Uterus (tissue), 4 donors: ENCODE measurements around the gene CLEC4F. TPM values are rescaled to one million over a fixed set of nuclear protein-coding genes. Genes with fewer than 3 reads are reported as not detected.

Source experiments
- DNase-seq, 2 donors: peaks; one replicate each; pipeline ENCODE4 v3.0.0-alpha.2; 2019 to 2020
- H3K27ac ChIP-seq, 2 donors: fragments of 200-600 bp; sonication (generic); 1 replicate in 1 of 2; 2 replicates in 1 of 2; pipeline ENCODE4 v1.5.1; 2016 to 2018
- H3K27me3 ChIP-seq, 2 donors: fragments of 200-600 bp; sonication (generic); one replicate each; pipeline ENCODE4 v1.5.1; 2018 to 2019; ENCODE audit warnings: control low read depth in 1 of 2
- H3K36me3 ChIP-seq, 2 donors: fragments of 200-600 bp; sonication (generic); one replicate each; pipeline ENCODE4 v1.5.1; 2019; ENCODE audit warnings: control low read depth in 1 of 2
- H3K4me1 ChIP-seq, 2 donors: fragments of 200-600 bp; sonication (generic); one replicate each; pipeline ENCODE4 v1.5.1; 2018 to 2019; ENCODE audit warnings: control low read depth in 1 of 2
- H3K4me3 ChIP-seq, 2 donors: fragments of 200-600 bp; sonication (generic); 1 replicate in 1 of 2; 2 replicates in 1 of 2; pipeline ENCODE4 v1.5.1; 2018 to 2019; ENCODE audit warnings: mild to moderate bottlenecking in 1 of 2
- H3K9me3 ChIP-seq, 2 donors: fragments of 200-600 bp; sonication (generic); one replicate each; pipeline ENCODE4 v1.5.1; 2019; ENCODE audit warnings: control low read depth in 1 of 2
- POLR2A ChIP-seq, 2 donors: fragments of 450-650 bp; IDR thresholded peaks; one replicate each; pipeline ENCODE4 v1.6.1; 2016; ENCODE audit warnings: antibody characterized with exemption in 2 of 2, mild to moderate bottlenecking in 1 of 2, moderate library complexity in 1 of 2
- intact Hi-C: fragments of 100-400 bp; cut with DNase I; formaldehyde crosslinking; loops from one replicate; pipeline ENCODE4 v1.15.1; 2023; ENCODE audit warnings: low total_unique reads
- total RNA-seq, 4 donors: library from RNA; depleted of rRNA in 3 of 4; stranded (reverse); fragments of >200 nt in 3 of 4; gene quantifications; one replicate each; pipeline versions ENCODE4 v1.1.0 to v1.2.4, GENCODE V29; 2014 to 2023
- TF ChIP-seq, protein P1 (sequence below), 4 experiments: fragments of 200-600 bp in 2 of 4; fragments of 450-650 bp in 2 of 4; sonication (generic) in 2 of 4; IDR thresholded peaks; one replicate each; pipeline ENCODE4 v1.5.1; 2016 to 2019; ENCODE audit warnings: antibody characterized with exemption in 4 of 4, mild to moderate bottlenecking in 2 of 4, moderate library complexity in 1 of 4
- donor health status: DM: yes; HTN: yes; CAD: no.

The CLEC4F gene
- total RNA-seq, 4 donors from 2014 or later, result 2.4 to 5.0 (median 2.6) TPM; not detected in 1

DNA sequence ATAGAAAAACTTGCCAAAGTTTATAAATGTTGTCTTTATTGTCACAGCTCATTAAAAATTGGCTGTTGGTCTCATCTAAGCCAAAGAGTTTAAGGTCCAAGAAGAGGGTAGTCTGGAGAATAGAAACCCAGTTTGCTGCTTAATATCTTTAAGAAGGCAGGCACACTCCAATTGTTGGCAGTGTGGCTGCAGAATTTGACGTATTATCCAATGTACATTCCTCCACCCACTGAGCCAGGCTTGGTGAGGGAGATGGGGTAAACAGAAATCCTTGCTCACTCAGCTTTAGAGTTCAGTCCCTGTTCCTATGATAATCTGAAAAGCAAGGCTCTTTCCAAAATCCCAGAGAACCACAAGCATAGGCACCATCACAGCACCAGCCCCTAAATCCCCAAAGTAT lies 41.7 kb downstream of the CLEC4F start:
- DNase-seq, result no peak
- H3K4me1 ChIP-seq, result no peaks in the 10 kb centered on the region
- H3K27me3 ChIP-seq, result peaks cover 0 to 3% of the 10 kb centered on the region in 2 donors
- intact Hi-C loops, result no loop called here
- H3K9me3 ChIP-seq, result no peaks in the 10 kb centered on the region
- H3K27ac ChIP-seq, result no peak overlapping the region
- no peak for TF ChIP-seq POLR2A (IDR thresholded peaks at IDR 0.05)
- TF ChIP-seq, protein P1, sequence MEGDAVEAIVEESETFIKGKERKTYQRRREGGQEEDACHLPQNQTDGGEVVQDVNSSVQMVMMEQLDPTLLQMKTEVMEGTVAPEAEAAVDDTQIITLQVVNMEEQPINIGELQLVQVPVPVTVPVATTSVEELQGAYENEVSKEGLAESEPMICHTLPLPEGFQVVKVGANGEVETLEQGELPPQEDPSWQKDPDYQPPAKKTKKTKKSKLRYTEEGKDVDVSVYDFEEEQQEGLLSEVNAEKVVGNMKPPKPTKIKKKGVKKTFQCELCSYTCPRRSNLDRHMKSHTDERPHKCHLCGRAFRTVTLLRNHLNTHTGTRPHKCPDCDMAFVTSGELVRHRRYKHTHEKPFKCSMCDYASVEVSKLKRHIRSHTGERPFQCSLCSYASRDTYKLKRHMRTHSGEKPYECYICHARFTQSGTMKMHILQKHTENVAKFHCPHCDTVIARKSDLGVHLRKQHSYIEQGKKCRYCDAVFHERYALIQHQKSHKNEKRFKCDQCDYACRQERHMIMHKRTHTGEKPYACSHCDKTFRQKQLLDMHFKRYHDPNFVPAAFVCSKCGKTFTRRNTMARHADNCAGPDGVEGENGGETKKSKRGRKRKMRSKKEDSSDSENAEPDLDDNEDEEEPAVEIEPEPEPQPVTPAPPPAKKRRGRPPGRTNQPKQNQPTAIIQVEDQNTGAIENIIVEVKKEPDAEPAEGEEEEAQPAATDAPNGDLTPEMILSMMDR (IDR thresholded peaks at IDR 0.05), result no peak
- no peak overlapping the region for H3K4me3 ChIP-seq
- H3K36me3 ChIP-seq, result no peaks in the 10 kb centered on the region

DNA sequence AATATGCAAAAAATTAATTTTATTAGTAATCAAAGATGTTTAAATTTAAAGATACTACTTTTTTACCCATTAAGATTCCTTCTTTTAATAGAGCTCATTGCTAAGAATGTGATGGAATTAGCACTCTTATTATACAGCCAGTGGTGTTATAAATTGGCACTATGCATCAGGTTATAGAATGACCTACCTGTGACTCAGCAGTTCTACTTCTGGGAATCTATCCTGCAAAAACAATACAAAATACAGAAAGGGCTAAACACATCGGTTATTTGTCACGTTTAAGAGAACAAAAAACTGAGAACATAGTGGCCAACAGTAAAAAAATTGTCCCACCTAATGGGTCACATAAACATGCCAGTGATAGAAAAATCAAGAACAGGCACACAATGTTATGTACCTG lies 42.9 kb downstream of the CLEC4F start:
- Histone ChIP-seq H3K27ac (no peak overlapping the region), H3K27me3 (peaks cover 0 to 3% of the 10 kb centered on the region in 2 donors), H3K4me3 (no peak overlapping the region), H3K4me1 (no peaks in the 10 kb centered on the region), H3K9me3 (no peaks in the 10 kb centered on the region), H3K36me3 (no peaks in the 10 kb centered on the region)
- TF ChIP-seq, protein P1 (IDR thresholded peaks at IDR 0.05), result no peak
- TF ChIP-seq POLR2A (IDR thresholded peaks at IDR 0.05), result no peak
- DNase-seq, result no peak
- intact Hi-C loops, result no loop called here

DNA sequence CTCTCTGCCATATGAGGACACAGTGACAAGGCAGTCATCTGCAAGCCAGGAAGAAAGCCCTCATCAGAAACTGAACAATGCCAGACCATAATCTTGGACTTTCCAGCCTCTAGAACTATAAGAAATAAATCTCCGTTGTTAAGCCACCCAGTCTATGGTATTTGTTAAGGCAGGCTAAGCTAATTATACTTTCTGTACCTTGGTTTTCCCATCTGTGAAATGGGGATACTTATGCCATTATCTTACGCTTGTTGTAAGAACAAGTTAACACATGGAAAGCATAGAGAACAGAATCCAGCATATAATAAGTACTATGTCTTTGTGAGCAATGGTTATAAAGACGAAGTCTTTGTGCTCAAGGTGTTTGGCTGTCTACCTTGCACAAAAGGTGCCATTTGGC lies 44.1 kb downstream of the CLEC4F start:
- H3K36me3 ChIP-seq, result no peaks in the 10 kb centered on the region
- no peak for TF ChIP-seq POLR2A (IDR thresholded peaks at IDR 0.05)
- TF ChIP-seq, protein P1 (IDR thresholded peaks at IDR 0.05), result no peak
- no peak overlapping the region for H3K4me3 ChIP-seq
- H3K4me1 ChIP-seq, result no peaks in the 10 kb centered on the region
- peaks cover 0 to 3% of the 10 kb centered on the region in 2 donors for H3K27me3 ChIP-seq
- H3K27ac ChIP-seq, result no peak overlapping the region
- H3K9me3 ChIP-seq, result no peaks in the 10 kb centered on the region
- intact Hi-C loops, result no loop called here
- DNase-seq, result no peak

DNA sequence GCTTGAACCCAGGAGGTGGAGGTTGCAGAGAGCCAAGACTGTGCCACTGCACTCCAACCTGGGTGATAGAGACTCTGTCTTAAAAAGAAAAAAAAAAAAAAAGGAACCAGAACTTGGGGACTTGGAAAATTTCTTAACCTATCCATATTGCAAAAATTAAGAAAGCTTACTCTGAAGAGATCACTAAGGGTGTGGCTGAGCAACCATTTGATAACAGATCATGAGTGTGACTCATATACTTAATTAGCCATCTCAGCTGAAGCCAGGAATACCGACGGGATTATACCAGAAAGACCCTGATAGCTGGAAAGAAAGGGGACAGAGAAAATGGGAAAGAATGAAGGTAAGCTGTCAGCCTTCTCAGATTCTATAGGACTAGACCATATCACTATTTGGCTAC lies 45.3 kb downstream of the CLEC4F start:
- intact Hi-C loops, result no loop called here
- no peak overlapping the region for H3K4me3 ChIP-seq
- no peaks in the 10 kb centered on the region for H3K36me3 ChIP-seq
- DNase-seq, result no peak
- no peaks in the 10 kb centered on the region for H3K9me3 ChIP-seq
- no peaks in the 10 kb centered on the region for H3K4me1 ChIP-seq
- TF ChIP-seq, protein P1 (IDR thresholded peaks at IDR 0.05), result no peak
- no peak for TF ChIP-seq POLR2A (IDR thresholded peaks at IDR 0.05)
- H3K27me3 ChIP-seq, result peaks cover 0 to 3% of the 10 kb centered on the region in 2 donors
- no peak overlapping the region for H3K27ac ChIP-seq

DNA sequence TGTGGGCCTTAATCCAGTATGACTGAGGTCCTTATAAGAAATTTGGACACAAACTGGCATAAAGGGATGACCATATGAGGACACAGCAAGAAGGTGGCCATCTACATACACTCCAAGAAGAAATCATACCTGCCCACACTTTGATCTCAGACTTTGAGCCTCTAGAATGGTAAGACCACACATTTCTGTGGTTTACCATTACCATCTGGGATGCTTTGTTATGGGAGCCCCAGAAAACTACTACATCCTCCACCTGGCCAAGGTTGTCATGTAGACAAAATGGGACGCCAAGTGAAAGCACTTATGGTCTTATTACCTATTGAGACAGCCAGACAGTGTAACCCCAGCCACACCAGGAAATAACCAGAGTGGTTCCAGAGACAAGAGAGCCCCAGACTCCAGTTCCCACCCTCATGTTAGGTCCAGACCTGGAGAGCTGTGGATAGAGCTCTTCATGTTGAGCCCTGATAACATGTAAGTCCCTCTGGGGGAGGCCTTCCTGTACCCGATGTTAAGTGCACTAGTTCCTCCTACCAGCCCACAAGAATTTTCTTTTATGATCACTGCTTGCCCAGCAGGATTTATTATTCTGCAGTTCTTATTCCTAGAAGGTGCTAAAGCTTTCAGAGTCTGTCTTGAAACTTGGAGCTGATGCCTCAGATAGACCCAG lies 47.8 kb downstream of the CLEC4F start:
- no peak overlapping the region for H3K4me3 ChIP-seq
- H3K9me3 ChIP-seq, result no peaks in the 10 kb centered on the region
- intact Hi-C loops, result no loop called here
- H3K27me3 ChIP-seq, result no peaks in the 10 kb centered on the region
- H3K4me1 ChIP-seq, result peaks cover 0 to 4% of the 10 kb centered on the region in 2 donors
- TF ChIP-seq, protein P1 (IDR thresholded peaks at IDR 0.05), result no peak
- no peak for TF ChIP-seq POLR2A (IDR thresholded peaks at IDR 0.05)
- no peak for DNase-seq
- no peak overlapping the region for H3K27ac ChIP-seq
- no peaks in the 10 kb centered on the region for H3K36me3 ChIP-seq
